ENCODE data around the gene TSPAN9. TPM values are rescaled to one million over a fixed set of nuclear protein-coding genes. Genes with fewer than 3 reads are reported as not detected.

TSPAN9 gene
- total and polyA plus RNA-seq, 2 experiments from 2014 or later, result 6.0 to 31.5 TPM

- Histone ChIP-seq H3K4me1 (ENCODE audit: insufficient read depth) (peaks cover 10% of the 10 kb centered on the region; the same call in 1 of the 2 replicates), H3K27ac (ENCODE audit: low read depth) (no peak overlapping the region), H3K36me3 (ENCODE audit: insufficient read depth) (no peaks in the 10 kb centered on the region), H3K9me2 (ENCODE audit: insufficient read depth) (no peaks in the 10 kb centered on the region), H3F3A (replicated peaks; ENCODE audit: low read depth) (no peaks in the 10 kb centered on the region), H3K79me2 (replicated peaks; ENCODE audit: insufficient read depth) (no peaks in the 10 kb centered on the region), H3K4me2 (no peak overlapping the region), H2AFZ (no peak overlapping the region), H3K4me3 (no peak overlapping the region), H4K20me1 (replicated peaks; ENCODE audit: insufficient read depth) (0 out of 2 replicates have a peak, but pooled peaks cover 3% of the 10 kb centered on the region), H3K27me3 (ENCODE audit: insufficient read depth) (no peaks in the 10 kb centered on the region)
- Mint-ChIP-seq H3K27ac (no peak overlapping the region; the same call in 1 of the 2 replicates), H3K27me3 (ENCODE audit: insufficient read depth, low read depth, poor library complexity) (peaks cover 5% of the 10 kb centered on the region), H3K9me3 (no peaks in the 10 kb centered on the region), H3K36me3 (ENCODE audit: low read depth) (peaks cover 2% of the 10 kb centered on the region; the same call in 2 of the 3 replicates), H3K4me1 (peaks cover 37% of the 10 kb centered on the region), H3K4me3 (no peak overlapping the region)
- ATAC-seq (peak; percentile 79), DNase-seq (ENCODE audit: low spot score) (peak; percentile 88)
- TF ChIP-seq, protein P1, sequence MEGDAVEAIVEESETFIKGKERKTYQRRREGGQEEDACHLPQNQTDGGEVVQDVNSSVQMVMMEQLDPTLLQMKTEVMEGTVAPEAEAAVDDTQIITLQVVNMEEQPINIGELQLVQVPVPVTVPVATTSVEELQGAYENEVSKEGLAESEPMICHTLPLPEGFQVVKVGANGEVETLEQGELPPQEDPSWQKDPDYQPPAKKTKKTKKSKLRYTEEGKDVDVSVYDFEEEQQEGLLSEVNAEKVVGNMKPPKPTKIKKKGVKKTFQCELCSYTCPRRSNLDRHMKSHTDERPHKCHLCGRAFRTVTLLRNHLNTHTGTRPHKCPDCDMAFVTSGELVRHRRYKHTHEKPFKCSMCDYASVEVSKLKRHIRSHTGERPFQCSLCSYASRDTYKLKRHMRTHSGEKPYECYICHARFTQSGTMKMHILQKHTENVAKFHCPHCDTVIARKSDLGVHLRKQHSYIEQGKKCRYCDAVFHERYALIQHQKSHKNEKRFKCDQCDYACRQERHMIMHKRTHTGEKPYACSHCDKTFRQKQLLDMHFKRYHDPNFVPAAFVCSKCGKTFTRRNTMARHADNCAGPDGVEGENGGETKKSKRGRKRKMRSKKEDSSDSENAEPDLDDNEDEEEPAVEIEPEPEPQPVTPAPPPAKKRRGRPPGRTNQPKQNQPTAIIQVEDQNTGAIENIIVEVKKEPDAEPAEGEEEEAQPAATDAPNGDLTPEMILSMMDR (conservative IDR thresholded peaks at IDR 0.05; ENCODE audit: low read depth in 2 of 2), result peak; percentile 84 to 96
- TF ChIP-seq REST (IDR thresholded peaks at IDR 0.05; ENCODE audit: unreplicated experiment), result no peak
- TF ChIP-seq STAT1 (IDR thresholded peaks at IDR 0.05; ENCODE audit: unreplicated experiment), result no peak
- no peak for TF ChIP-seq ZNF462 (CRISPR knock-in tag; IDR thresholded peaks at IDR 0.05)
- no peak for TF ChIP-seq EZH2phosphoT487 (IDR thresholded peaks at IDR 0.05; ENCODE audit: unreplicated experiment)
Observed at GRCh38 chr12:3207858-3208257, 130.7 kb downstream of the TSPAN9 start.
